ENCODE results near the gene BANF1. TPM values are rescaled to one million over a fixed set of nuclear protein-coding genes. Genes with fewer than 3 reads are reported as not detected.

BANF1 gene
- total and polyA plus RNA-seq, 2 donors (not counting 3 experiments of a cell fraction or from before 2014, with no cell fraction given), result 269 to 376 TPM

DNA sequence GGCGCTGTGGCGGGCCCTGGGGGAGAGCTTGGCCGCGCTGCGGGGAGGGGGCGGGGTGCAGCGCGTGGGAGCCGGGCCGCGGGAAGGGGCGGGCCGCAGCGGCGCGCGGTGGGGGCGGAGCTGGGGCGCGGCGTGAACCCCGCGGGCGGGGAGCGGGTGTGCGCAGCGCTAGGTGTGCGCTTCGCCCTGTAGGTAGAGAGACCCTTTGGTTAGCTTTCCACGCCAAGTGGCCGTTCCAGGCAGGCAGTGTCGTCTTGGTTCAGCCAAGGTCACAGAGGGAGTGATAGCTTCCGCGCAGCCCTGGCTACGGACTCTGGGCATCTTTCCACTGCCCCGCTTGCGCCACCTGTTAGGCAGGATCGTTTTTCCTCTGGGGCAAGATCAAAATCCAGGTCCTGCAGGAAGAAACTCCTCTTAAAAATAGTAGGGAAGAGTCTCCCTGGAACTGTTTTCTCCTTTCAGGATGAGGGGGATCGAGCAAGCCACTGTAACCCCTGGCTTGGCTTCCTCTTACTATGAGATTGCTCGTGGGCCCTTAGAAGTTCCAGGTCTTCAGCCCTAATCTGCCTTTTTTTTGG lies 434 bp downstream of the BANF1 start:
- CTCF ChIA-PET, result interaction anchor here (0.7 to 1.9 kb wide), 8 partner anchors 10 to 223 kb away, joined by 3 to 14 read pairs (median 4); partner anchors contain the start of gene FIBP
- no peaks in the 10 kb centered on the region for H4K20me1 ChIP-seq (replicated peaks; ENCODE audit: control insufficient read depth, extremely low read depth, insufficient read depth, low read length)
- no TSS peak for BruUV-seq (replicated peaks)
- no peaks in the 10 kb centered on the region for H3K9me1 ChIP-seq (replicated peaks; ENCODE audit: control insufficient read depth, extremely low read depth, insufficient read depth, low read length)
- peak overlapping the region; percentile 22 for H2AFZ ChIP-seq (ENCODE audit: low read depth, low read length)
- peak overlapping the region; percentile 74 for H3K9ac ChIP-seq (replicated peaks; ENCODE audit: extremely low read depth, insufficient read depth, low read length)
- DNase-seq (ENCODE audit: low read depth, low spot score) (no peak), FAIRE-seq (no peak)
- dilution Hi-C loops (cut with MboI; ENCODE audit: extremely low pct_ligation_motif_present, low sequenced_read_pairs), result no loop called here
- H3K27ac ChIP-seq (ENCODE audit: insufficient read depth, low read depth, low read length), result peak overlapping the region; percentile 66
- no peaks in the 10 kb centered on the region for H3K9me3 ChIP-seq (replicated peaks; ENCODE audit: control insufficient read depth, insufficient read depth, low read length)
- no peaks in the 10 kb centered on the region for H3K27me3 ChIP-seq (ENCODE audit: control insufficient read depth in 2 of 2, insufficient read depth in 2 of 2, low read length in 2 of 2)
- intact Hi-C loops (cut with micrococcal nuclease), result loop anchor here (1.0 to 2.0 kb wide), 6 partner anchors 19 to 144 kb away; partner anchors contain the start of genes C11orf68, CFL1, DRAP1 and SART1
- peaks cover 38% of the 10 kb centered on the region for H3K79me2 ChIP-seq (ENCODE audit: control insufficient read depth, insufficient read depth, low read length)
- H3K4me3 ChIP-seq (replicated peaks in 1 of 3; ENCODE audit: insufficient read depth in 1 of 3, low read depth in 1 of 3, low read length in 3 of 3), result peak overlapping the region; percentile 68 to 88 (median 82)
- peak; percentile 65 for TF ChIP-seq POLR2AphosphoS5 (IDR thresholded peaks at IDR 0.05; ENCODE audit: insufficient read depth, low read depth, low read length)
- no peak for TF ChIP-seq MYC (IDR thresholded peaks at IDR 0.05; ENCODE audit: low read depth, low read length)
- no peak for TF ChIP-seq GATA2 (IDR thresholded peaks at IDR 0.05; ENCODE audit: insufficient read depth, insufficient read length, low read depth, low read length)
- no peak for TF ChIP-seq EZH2 (IDR thresholded peaks at IDR 0.05; ENCODE audit: borderline replicate concordance, low read depth, low read length, severe bottlenecking)
- TF ChIP-seq POLR2A (IDR thresholded peaks at IDR 0.05; ENCODE audit: low read depth, low read length), result peak; percentile 68
- peaks cover 9% of the 10 kb centered on the region for H3K4me1 ChIP-seq (ENCODE audit: control insufficient read depth, extremely low read depth, insufficient read depth, low read length)
- H3K36me3 ChIP-seq (ENCODE audit: control insufficient read depth in 2 of 2, extremely low read depth in 1 of 2, insufficient read depth in 2 of 2, low read length in 2 of 2), result peaks cover 12 to 24% of the 10 kb centered on the region in 2 experiments
- POLR2A ChIA-PET, result interaction anchor here (0.7 to 1.5 kb wide), 4 partner anchors 20 to 340 kb away, joined by 3 to 5 read pairs (median 4); partner anchors contain the start of genes CCDC85B and RELA
- peak overlapping the region; percentile 82 for H3K4me2 ChIP-seq (ENCODE audit: insufficient read depth, low read length)

- BruUV-seq (replicated peaks), result no TSS peak
- TF ChIP-seq JUN (IDR thresholded peaks at IDR 0.05; ENCODE audit: borderline replicate concordance, insufficient read depth, insufficient read length, low read depth) (no peak), CTCF (IDR thresholded peaks at IDR 0.05; ENCODE audit: extremely low read depth in 1 of 2, insufficient read depth in 1 of 2, low read depth in 1 of 2, low read length in 2 of 2) (no peak), GATA2 (IDR thresholded peaks at IDR 0.05; ENCODE audit: insufficient read depth, insufficient read length, low read depth, low read length) (no peak), MYC (IDR thresholded peaks at IDR 0.05; ENCODE audit: low read depth, low read length) (no peak), FOS (IDR thresholded peaks at IDR 0.05; ENCODE audit: borderline replicate concordance, insufficient read depth, low read length) (no peak), POLR2AphosphoS5 (IDR thresholded peaks at IDR 0.05; ENCODE audit: insufficient read depth, low read depth, low read length) (no peak), EZH2 (IDR thresholded peaks at IDR 0.05; ENCODE audit: borderline replicate concordance, low read depth, low read length, severe bottlenecking) (no peak), POLR2A (IDR thresholded peaks at IDR 0.05; ENCODE audit: low read depth, low read length) (no peak)
- TF ChIP-seq, protein P1, sequence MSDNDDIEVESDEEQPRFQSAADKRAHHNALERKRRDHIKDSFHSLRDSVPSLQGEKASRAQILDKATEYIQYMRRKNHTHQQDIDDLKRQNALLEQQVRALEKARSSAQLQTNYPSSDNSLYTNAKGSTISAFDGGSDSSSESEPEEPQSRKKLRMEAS (IDR thresholded peaks at IDR 0.05; ENCODE audit: insufficient read depth, insufficient read length), result no peak
- Histone ChIP-seq H2AFZ (ENCODE audit: low read depth, low read length) (no peak overlapping the region), H3K27ac (ENCODE audit: insufficient read depth, low read depth, low read length) (no peak overlapping the region), H3K27me3 (ENCODE audit: control insufficient read depth in 2 of 2, insufficient read depth in 2 of 2, low read length in 2 of 2) (no peaks in the 10 kb centered on the region), H3K4me2 (ENCODE audit: insufficient read depth, low read length) (peak overlapping the region; percentile 82), H3K9me1 (replicated peaks; ENCODE audit: control insufficient read depth, extremely low read depth, insufficient read depth, low read length) (no peaks in the 10 kb centered on the region), H3K4me1 (ENCODE audit: control insufficient read depth, extremely low read depth, insufficient read depth, low read length) (peaks cover 9% of the 10 kb centered on the region), H3K9ac (replicated peaks; ENCODE audit: extremely low read depth, insufficient read depth, low read length) (peak overlapping the region; percentile 74), H3K79me2 (ENCODE audit: control insufficient read depth, insufficient read depth, low read length) (peaks cover 38% of the 10 kb centered on the region), H3K36me3 (ENCODE audit: control insufficient read depth in 2 of 2, extremely low read depth in 1 of 2, insufficient read depth in 2 of 2, low read length in 2 of 2) (peaks cover 8 to 19% of the 10 kb centered on the region in 2 experiments), H4K20me1 (replicated peaks; ENCODE audit: control insufficient read depth, extremely low read depth, insufficient read depth, low read length) (no peaks in the 10 kb centered on the region), H3K9me3 (replicated peaks; ENCODE audit: control insufficient read depth, insufficient read depth, low read length) (no peaks in the 10 kb centered on the region), H3K4me3 (replicated peaks in 1 of 3; ENCODE audit: insufficient read depth in 1 of 3, low read depth in 1 of 3, low read length in 3 of 3) (peak overlapping the region; percentile 68 to 88 (median 82))
- FAIRE-seq (no peak), DNase-seq (ENCODE audit: low read depth, low spot score) (no peak)
- CTCF ChIA-PET, result interaction anchor here (1.1 to 1.9 kb wide), 4 partner anchors 17 to 119 kb away, joined by 3 to 14 read pairs (median 7); no protein-coding TSS in a partner anchor
- dilution Hi-C loops (cut with MboI; ENCODE audit: extremely low pct_ligation_motif_present, low sequenced_read_pairs) (no loop called here), intact Hi-C loops (cut with micrococcal nuclease) (loop anchor here (2.0 kb wide), 1 partner anchor 42 kb away; no protein-coding TSS in a partner anchor)
- POLR2A ChIA-PET, result interaction anchor here (0.7 to 1.5 kb wide), 2 partner anchors 19 to 340 kb away, joined by 4 to 5 read pairs; partner anchors contain the start of gene RELA
These were observed 988 bp downstream of the BANF1 start for GRCh38 chr11:66003291-66003690.

Measured in endothelial cell of umbilical vein (primary cell).